ENCODE results near the gene SNORC. TPM values are rescaled to one million over a fixed set of nuclear protein-coding genes. Genes with fewer than 3 reads are reported as not detected.

SNORC gene
- total and polyA plus RNA-seq, 2 of the 13 experiments (the other 11 are each of a cell fraction or from before 2014, with no cell fraction given), result 59.1 to 86.1 TPM

DNA sequence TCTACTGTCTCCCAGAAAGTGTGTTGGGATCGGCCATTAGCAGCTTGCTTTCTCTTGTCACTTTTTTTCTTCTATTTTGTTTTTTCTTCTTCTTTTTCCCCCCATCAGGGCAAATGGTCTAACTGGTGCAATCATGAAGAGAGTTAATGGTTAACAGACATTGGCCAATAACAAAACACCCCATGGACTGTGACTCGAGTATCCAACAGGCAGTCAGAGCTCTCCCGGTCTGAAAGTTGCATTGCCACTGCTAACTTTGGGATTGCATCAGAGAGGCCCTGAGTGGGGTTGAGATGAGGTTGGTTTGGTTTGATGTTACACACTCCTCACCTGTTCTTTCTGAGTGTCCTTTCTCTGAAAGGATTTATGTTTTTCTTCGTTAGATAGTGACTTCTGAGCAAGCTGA lies 12.9 kb upstream of the SNORC start (continued):
- TF ChIP-seq HNF4G (IDR thresholded peaks at IDR 0.05; ENCODE audit: borderline replicate concordance, low read depth, low read length) (peak; percentile 83; the same call in 1 of the 2 replicates), HNF4G (CRISPR knock-in tag; IDR thresholded peaks at IDR 0.05; ENCODE audit: borderline replicate concordance, low read depth) (no peak; the same call in 1 of the 2 replicates), KAT2B (IDR thresholded peaks at IDR 0.05; ENCODE audit: borderline replicate concordance, low read depth, low read length) (no peak), PHF8 (CRISPR knock-in tag; IDR thresholded peaks at IDR 0.05) (no peak), ZNF766 (CRISPR knock-in tag; IDR thresholded peaks at IDR 0.05; ENCODE audit: borderline replicate concordance) (no peak), POLR2A (IDR thresholded peaks at IDR 0.05; ENCODE audit: insufficient read depth in 1 of 2, low read depth in 2 of 2, low read length in 2 of 2) (peak; percentile 77 to 81), ZMAT3 (CRISPR knock-in tag; conservative IDR thresholded peaks at IDR 0.05) (no peak), ZNF30 (CRISPR knock-in tag; IDR thresholded peaks at IDR 0.05) (no peak), ZNF879 (CRISPR knock-in tag; IDR thresholded peaks at IDR 0.05) (no peak), ARID5B (CRISPR knock-in tag; IDR thresholded peaks at IDR 0.05) (peak; percentile 94), YEATS4 (CRISPR knock-in tag; IDR thresholded peaks at IDR 0.05; ENCODE audit: borderline replicate concordance) (peak; percentile 80), HDAC6 (IDR thresholded peaks at IDR 0.05; ENCODE audit: low read depth, low read length) (no peak), ZNF850 (CRISPR knock-in tag; conservative IDR thresholded peaks at IDR 0.05) (no peak), ZNF138 (CRISPR knock-in tag; IDR thresholded peaks at IDR 0.05; ENCODE audit: low read depth) (no peak)
- TF ChIP-seq, protein P1, sequence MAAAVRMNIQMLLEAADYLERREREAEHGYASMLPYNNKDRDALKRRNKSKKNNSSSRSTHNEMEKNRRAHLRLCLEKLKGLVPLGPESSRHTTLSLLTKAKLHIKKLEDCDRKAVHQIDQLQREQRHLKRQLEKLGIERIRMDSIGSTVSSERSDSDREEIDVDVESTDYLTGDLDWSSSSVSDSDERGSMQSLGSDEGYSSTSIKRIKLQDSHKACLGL (CRISPR knock-in tag; IDR thresholded peaks at IDR 0.05), result no peak
- TF ChIP-seq, protein P2, sequence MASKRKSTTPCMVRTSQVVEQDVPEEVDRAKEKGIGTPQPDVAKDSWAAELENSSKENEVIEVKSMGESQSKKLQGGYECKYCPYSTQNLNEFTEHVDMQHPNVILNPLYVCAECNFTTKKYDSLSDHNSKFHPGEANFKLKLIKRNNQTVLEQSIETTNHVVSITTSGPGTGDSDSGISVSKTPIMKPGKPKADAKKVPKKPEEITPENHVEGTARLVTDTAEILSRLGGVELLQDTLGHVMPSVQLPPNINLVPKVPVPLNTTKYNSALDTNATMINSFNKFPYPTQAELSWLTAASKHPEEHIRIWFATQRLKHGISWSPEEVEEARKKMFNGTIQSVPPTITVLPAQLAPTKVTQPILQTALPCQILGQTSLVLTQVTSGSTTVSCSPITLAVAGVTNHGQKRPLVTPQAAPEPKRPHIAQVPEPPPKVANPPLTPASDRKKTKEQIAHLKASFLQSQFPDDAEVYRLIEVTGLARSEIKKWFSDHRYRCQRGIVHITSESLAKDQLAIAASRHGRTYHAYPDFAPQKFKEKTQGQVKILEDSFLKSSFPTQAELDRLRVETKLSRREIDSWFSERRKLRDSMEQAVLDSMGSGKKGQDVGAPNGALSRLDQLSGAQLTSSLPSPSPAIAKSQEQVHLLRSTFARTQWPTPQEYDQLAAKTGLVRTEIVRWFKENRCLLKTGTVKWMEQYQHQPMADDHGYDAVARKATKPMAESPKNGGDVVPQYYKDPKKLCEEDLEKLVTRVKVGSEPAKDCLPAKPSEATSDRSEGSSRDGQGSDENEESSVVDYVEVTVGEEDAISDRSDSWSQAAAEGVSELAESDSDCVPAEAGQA (IDR thresholded peaks at IDR 0.05; ENCODE audit: low read depth), result peak; percentile 77; the same call in 1 of the 2 replicates
- TF ChIP-seq, protein P2 (CRISPR knock-in tag; IDR thresholded peaks at IDR 0.05; ENCODE audit: borderline replicate concordance), result no peak
- TF ChIP-seq, protein P3, sequence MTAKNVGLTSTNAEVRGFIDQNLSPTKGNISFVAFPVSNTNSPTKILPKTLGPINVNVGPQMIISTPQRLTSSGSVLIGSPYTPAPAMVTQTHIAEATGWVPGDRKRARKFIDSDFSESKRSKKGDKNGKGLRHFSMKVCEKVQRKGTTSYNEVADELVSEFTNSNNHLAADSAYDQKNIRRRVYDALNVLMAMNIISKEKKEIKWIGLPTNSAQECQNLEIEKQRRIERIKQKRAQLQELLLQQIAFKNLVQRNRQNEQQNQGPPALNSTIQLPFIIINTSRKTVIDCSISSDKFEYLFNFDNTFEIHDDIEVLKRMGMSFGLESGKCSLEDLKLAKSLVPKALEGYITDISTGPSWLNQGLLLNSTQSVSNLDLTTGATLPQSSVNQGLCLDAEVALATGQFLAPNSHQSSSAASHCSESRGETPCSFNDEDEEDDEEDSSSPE (CRISPR knock-in tag; IDR thresholded peaks at IDR 0.05), result peak; percentile 65
- TF ChIP-seq, protein P4, sequence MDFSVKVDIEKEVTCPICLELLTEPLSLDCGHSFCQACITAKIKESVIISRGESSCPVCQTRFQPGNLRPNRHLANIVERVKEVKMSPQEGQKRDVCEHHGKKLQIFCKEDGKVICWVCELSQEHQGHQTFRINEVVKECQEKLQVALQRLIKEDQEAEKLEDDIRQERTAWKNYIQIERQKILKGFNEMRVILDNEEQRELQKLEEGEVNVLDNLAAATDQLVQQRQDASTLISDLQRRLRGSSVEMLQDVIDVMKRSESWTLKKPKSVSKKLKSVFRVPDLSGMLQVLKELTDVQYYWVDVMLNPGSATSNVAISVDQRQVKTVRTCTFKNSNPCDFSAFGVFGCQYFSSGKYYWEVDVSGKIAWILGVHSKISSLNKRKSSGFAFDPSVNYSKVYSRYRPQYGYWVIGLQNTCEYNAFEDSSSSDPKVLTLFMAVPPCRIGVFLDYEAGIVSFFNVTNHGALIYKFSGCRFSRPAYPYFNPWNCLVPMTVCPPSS (IDR thresholded peaks at IDR 0.05), result no peak
